Measurements from ENCODE around the gene PPM1E.

DNA sequence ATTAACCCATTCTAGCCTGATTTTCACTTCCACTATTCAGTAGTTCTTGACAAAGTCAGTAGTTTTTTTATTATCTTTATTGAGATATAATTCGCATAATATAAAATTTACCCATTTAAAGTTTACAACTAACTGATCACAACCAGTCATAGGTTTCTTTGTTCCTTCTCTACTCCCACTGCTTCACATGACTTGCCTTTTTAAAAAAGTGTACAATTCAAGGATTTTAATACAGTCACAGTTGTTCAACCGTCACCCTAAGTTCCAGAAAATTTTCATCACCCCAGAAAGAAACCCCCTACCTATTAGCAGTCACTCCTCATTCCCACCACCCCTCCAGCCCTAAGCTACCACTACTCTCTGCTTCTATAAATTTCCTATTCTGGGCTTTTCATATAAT, 188.5 kb downstream of the PPM1E start:
- TF ChIP-seq, protein P1, sequence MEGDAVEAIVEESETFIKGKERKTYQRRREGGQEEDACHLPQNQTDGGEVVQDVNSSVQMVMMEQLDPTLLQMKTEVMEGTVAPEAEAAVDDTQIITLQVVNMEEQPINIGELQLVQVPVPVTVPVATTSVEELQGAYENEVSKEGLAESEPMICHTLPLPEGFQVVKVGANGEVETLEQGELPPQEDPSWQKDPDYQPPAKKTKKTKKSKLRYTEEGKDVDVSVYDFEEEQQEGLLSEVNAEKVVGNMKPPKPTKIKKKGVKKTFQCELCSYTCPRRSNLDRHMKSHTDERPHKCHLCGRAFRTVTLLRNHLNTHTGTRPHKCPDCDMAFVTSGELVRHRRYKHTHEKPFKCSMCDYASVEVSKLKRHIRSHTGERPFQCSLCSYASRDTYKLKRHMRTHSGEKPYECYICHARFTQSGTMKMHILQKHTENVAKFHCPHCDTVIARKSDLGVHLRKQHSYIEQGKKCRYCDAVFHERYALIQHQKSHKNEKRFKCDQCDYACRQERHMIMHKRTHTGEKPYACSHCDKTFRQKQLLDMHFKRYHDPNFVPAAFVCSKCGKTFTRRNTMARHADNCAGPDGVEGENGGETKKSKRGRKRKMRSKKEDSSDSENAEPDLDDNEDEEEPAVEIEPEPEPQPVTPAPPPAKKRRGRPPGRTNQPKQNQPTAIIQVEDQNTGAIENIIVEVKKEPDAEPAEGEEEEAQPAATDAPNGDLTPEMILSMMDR (IDR thresholded peaks at IDR 0.05) = no peak
- TF ChIP-seq POLR2AphosphoS5 (IDR thresholded peaks at IDR 0.05) = no peak
- TF ChIP-seq POLR2A (IDR thresholded peaks at IDR 0.05) = no peak
- TF ChIP-seq EP300 (IDR thresholded peaks at IDR 0.05) = no peak

Data from suprapubic skin (tissue), 4 donors.